HCT116 (cell line): ENCODE measurements around the gene ACSL3. TPM values are rescaled to one million over a fixed set of nuclear protein-coding genes. Genes with fewer than 3 reads are reported as not detected.

Experiments used
- ATAC-seq: fragments of 200-7000 bp; cut with Tn5 transposase; 2 replicates; pipeline ENCODE4 v1.9.1; 2020; ENCODE audit warnings: mild to moderate bottlenecking, moderate library complexity
- BruUV-seq: library from RNA; stranded (reverse); fragments of 400-500 nt; replicated peaks from 2 replicates; lab custom pipeline; 2021; lab: Mats Ljungman, UMichigan
- CTCF ChIA-PET: fragments of 300-600 bp; sonication (Branson Sonifier 250); formaldehyde crosslinking; loops from one replicate; lab custom pipeline; 2021; ENCODE audit warnings: antibody characterized with exemption; lab: Charles Lee
- POLR2A ChIA-PET: fragments of 300-600, 350-600 bp; sonication (Branson Sonifier 250); formaldehyde crosslinking; loops from one replicate; lab custom pipeline; 2021; ENCODE audit warnings: antibody characterized with exemption; lab: Charles Lee
- RAD21 ChIA-PET, 2 experiments: fragments of 300-600 bp; sonication (Branson Sonifier 250); formaldehyde crosslinking; loops; one replicate each; lab custom pipeline; 2023; ENCODE audit warnings: low total read pairs in 2 of 2; ENCODE audit not compliant: uncharacterized antibody in 2 of 2, unreplicated experiment in 2 of 2, low non-redundant PET in 1 of 2; lab: Charles Lee
- DNase-seq: peaks from one replicate; pipeline ENCODE4 v3.0.0-alpha.2; 2010; ENCODE audit warnings: low read depth, low spot score
- H2AFZ ChIP-seq: fragments of 200-600 bp; shearing (Covaris generic), sonication (generic); 2 replicates; pipeline ENCODE4 v1.6.1; 2017; ENCODE audit warnings: low read depth, mixed run types, mixed read lengths, antibody characterized with exemption, low read length; ENCODE audit not compliant: poor library complexity, severe bottlenecking
- H3K27ac ChIP-seq: 2 replicates; pipeline ENCODE4 v1.5.1; 2012; ENCODE audit warnings: low read depth, low read length
- H3K27me3 ChIP-seq: fragments of 200-600 bp; sonication (generic); 2 replicates; pipeline ENCODE4 v1.6.1; 2016; ENCODE audit warnings: mixed run types, low read length, mixed read lengths; ENCODE audit not compliant: insufficient read depth
- H3K36me3 ChIP-seq, 2 experiments: fragments of 200-500 bp in 1 of 2; fragments of 200-600 bp in 1 of 2; sonication (Bioruptor generic) in 1 of 2; sonication (generic) in 1 of 2; 2 replicates each; pipeline versions ENCODE4 v1.5.1 to v1.6.1; 2014 to 2016; ENCODE audit warnings: low read length in 2 of 2, inconsistent platforms in 1 of 2, mixed read lengths in 1 of 2, mixed run types in 1 of 2; ENCODE audit not compliant: insufficient read depth in 2 of 2, control insufficient read depth in 1 of 2
- H3K4me1 ChIP-seq, 2 experiments: fragments of 200-600 bp in 1 of 2; sonication (generic) in 1 of 2; 2 replicates each; pipeline versions ENCODE4 v1.5.1 to v1.6.1; 2012 to 2017; ENCODE audit warnings: low read length in 2 of 2, inconsistent platforms in 1 of 2, mild to moderate bottlenecking in 1 of 2, mixed read lengths in 1 of 2, mixed run types in 1 of 2, moderate library complexity in 1 of 2; ENCODE audit not compliant: insufficient read depth in 2 of 2, control insufficient read depth in 1 of 2
- H3K4me2 ChIP-seq: fragments of 200-600 bp; sonication (generic); 2 replicates; pipeline ENCODE4 v1.6.1; 2017; ENCODE audit warnings: mixed run types, low read length, mixed read lengths
- H3K4me3 ChIP-seq, 2 experiments: fragments of 200-600 bp in 1 of 2; sonication (generic) in 1 of 2; replicated peaks in 1 of 2; 2 replicates each; pipeline ENCODE4 v1.5.1; 2011 to 2016; ENCODE audit warnings: low read length in 2 of 2, control low read depth in 1 of 2, low read depth in 1 of 2, mild to moderate bottlenecking in 1 of 2, mixed read lengths in 1 of 2, mixed run types in 1 of 2
- H3K79me2 ChIP-seq: fragments of 200-600 bp; sonication (generic); 2 replicates; pipeline ENCODE4 v1.6.1; 2017; ENCODE audit warnings: mild to moderate bottlenecking, mixed run types, low read length, moderate library complexity, mixed read lengths; ENCODE audit not compliant: insufficient read depth
- H3K9ac ChIP-seq: fragments of 200-600 bp; sonication (generic); 2 replicates; pipeline ENCODE4 v1.6.1; 2016; ENCODE audit warnings: low read length, mixed read lengths
- H3K9me2 ChIP-seq: fragments of 200-600 bp; sonication (generic), shearing (Covaris generic); 2 replicates; pipeline ENCODE4 v1.6.1; 2017; ENCODE audit warnings: mixed run types, mild to moderate bottlenecking, moderate library complexity; ENCODE audit not compliant: insufficient read depth
- H3K9me3 ChIP-seq, 2 experiments: fragments of 200-500 bp in 1 of 2; fragments of 200-600 bp in 1 of 2; sonication (Bioruptor generic) in 1 of 2; sonication (generic) in 1 of 2; 2 replicates each; pipeline ENCODE4 v1.6.1; 2014 to 2017; ENCODE audit warnings: low read length in 2 of 2, mixed read lengths in 2 of 2, inconsistent platforms in 1 of 2, low read depth in 1 of 2, mild to moderate bottlenecking in 1 of 2, mixed run types in 1 of 2, moderate library complexity in 1 of 2; ENCODE audit not compliant: control insufficient read depth in 1 of 2, insufficient read depth in 1 of 2
- H4K20me1 ChIP-seq: fragments of 200-600 bp; sonication (generic), shearing (Covaris generic); 2 replicates; pipeline ENCODE4 v1.6.1; 2017; ENCODE audit warnings: mixed run types, mild to moderate bottlenecking, moderate library complexity; ENCODE audit not compliant: insufficient read depth
- ATF3 ChIP-seq: IDR thresholded peaks from 2 replicates; pipeline ENCODE4 v1.6.1; 2012
- ELF1 ChIP-seq: IDR thresholded peaks from 2 replicates; pipeline ENCODE4 v1.6.1; 2012; ENCODE audit warnings: low read depth, borderline replicate concordance
- EZH2phosphoT487 ChIP-seq: fragments of 200-600 bp; IDR thresholded peaks from 2 replicates; pipeline ENCODE4 v1.6.1; 2018; ENCODE audit warnings: antibody characterized with exemption, borderline replicate concordance
- MAX ChIP-seq: IDR thresholded peaks from 2 replicates; pipeline ENCODE4 v1.6.1; 2012
- POLR2A ChIP-seq: IDR thresholded peaks from 2 replicates; pipeline ENCODE4 v1.7.0; 2011; ENCODE audit warnings: borderline replicate concordance; ENCODE audit not compliant: insufficient read depth, insufficient read length; ENCODE audit errors: extremely low read depth
- POLR2AphosphoS5 ChIP-seq: IDR thresholded peaks from 2 replicates; pipeline ENCODE4 v1.6.1; 2011; ENCODE audit warnings: mild to moderate bottlenecking, low read depth, low read length, moderate library complexity
- SIN3A ChIP-seq: IDR thresholded peaks from 2 replicates; pipeline ENCODE4 v1.6.1; 2012; ENCODE audit warnings: low read depth
- SP1 ChIP-seq: IDR thresholded peaks from 2 replicates; pipeline ENCODE4 v1.6.1; 2012; ENCODE audit warnings: low read depth
- SRF ChIP-seq: IDR thresholded peaks from 2 replicates; pipeline ENCODE4 v1.6.1; 2012; ENCODE audit warnings: low read depth
- TCF7L2 ChIP-seq: IDR thresholded peaks from 2 replicates; pipeline ENCODE4 v1.7.0; 2011; ENCODE audit warnings: borderline replicate concordance, inconsistent platforms; ENCODE audit not compliant: insufficient read depth, insufficient read length; ENCODE audit errors: extremely low read depth
- YY1 ChIP-seq: IDR thresholded peaks from 2 replicates; pipeline ENCODE4 v1.6.1; 2011; ENCODE audit warnings: low read length, low read depth, moderate library complexity, mild to moderate bottlenecking; ENCODE audit not compliant: insufficient replicate concordance; ENCODE audit errors: extremely low read depth
- ZFX ChIP-seq: fragments of 450-650 bp; IDR thresholded peaks from 2 replicates; pipeline ENCODE4 v1.6.1; 2017
- ZNF274 ChIP-seq: fragments of 200-500 bp; sonication (Bioruptor generic); IDR thresholded peaks from 2 replicates; pipeline ENCODE4 v1.6.1; 2014; ENCODE audit warnings: mild to moderate bottlenecking, low read depth, low read length, inconsistent platforms
- intact Hi-C: fragments of 100-400 bp; cut with micrococcal nuclease; formaldehyde crosslinking; loops from 2 replicates; pipeline ENCODE4 v1.10.0; 2022
- total RNA-seq: library from RNA; stranded (reverse); gene quantifications from one replicate; pipeline ENCODE4 v1.2.1, GENCODE V29; 2021; ENCODE audit not compliant: unreplicated experiment
- TF ChIP-seq, protein P1 (sequence below), 3 experiments: fragments of 200-600 bp in 1 of 3; sonication (generic) in 1 of 3; IDR thresholded peaks in 2 of 3; conservative IDR thresholded peaks in 1 of 3; 2 replicates each; pipeline ENCODE4 v1.5.1; 2012 to 2017; ENCODE audit warnings: low read depth in 2 of 3, low read length in 2 of 3, antibody characterized with exemption in 1 of 3, borderline replicate concordance in 1 of 3, control low read depth in 1 of 3, mild to moderate bottlenecking in 1 of 3, mixed read lengths in 1 of 3, mixed run types in 1 of 3, moderate library complexity in 1 of 3; ENCODE audit not compliant: insufficient read depth in 1 of 3

Gene ACSL3
- total RNA-seq, 1 experiment from 2014 or later, result 142 TPM

DNA sequence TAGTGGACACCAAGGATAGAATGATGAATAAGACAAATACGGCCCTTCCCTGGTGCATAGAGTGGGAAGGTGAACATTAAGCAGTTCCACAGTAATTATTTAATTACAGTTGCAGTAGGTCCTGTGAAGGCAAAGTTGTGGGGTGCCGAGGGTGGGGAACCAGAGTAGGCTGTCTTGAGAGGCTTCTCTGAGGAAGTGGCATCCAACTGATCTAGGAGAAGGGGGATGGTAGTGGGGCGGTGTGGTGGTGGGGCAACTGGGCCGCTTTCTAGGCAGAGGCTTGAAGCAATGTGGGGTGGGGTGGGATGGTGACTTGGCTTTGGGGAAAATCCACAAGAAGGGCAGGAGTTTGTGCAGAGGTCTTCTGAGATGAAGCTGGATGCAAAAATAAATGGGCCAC, 11.7 kb downstream of the ACSL3 start:
- H3K4me2 ChIP-seq, result no peak overlapping the region
- peaks cover 21% of the 10 kb centered on the region; the same call in 1 of the 2 replicates for H4K20me1 ChIP-seq
- ATAC-seq, result no peak
- TF ChIP-seq YY1, result no peak
- ChIA-PET POLR2A (no interaction called here), RAD21 (no interaction called here), CTCF (no interaction called here)
- DNase-seq, result no peak
- intact Hi-C loops, result no loop called here
- peaks cover 5 to 18% of the 10 kb centered on the region in 2 experiments for H3K4me1 ChIP-seq
- BruUV-seq, result no TSS peak
- no peak overlapping the region for H2AFZ ChIP-seq
- no peaks in the 10 kb centered on the region for H3K36me3 ChIP-seq
- H3K79me2 ChIP-seq, result peaks cover 100% of the 10 kb centered on the region
- no peak overlapping the region for H3K4me3 ChIP-seq
- no peak overlapping the region for H3K27ac ChIP-seq
- no peaks in the 10 kb centered on the region for H3K27me3 ChIP-seq
- H3K9ac ChIP-seq, result no peak overlapping the region
- no peaks in the 10 kb centered on the region for H3K9me2 ChIP-seq
- no peaks in the 10 kb centered on the region for H3K9me3 ChIP-seq

DNA sequence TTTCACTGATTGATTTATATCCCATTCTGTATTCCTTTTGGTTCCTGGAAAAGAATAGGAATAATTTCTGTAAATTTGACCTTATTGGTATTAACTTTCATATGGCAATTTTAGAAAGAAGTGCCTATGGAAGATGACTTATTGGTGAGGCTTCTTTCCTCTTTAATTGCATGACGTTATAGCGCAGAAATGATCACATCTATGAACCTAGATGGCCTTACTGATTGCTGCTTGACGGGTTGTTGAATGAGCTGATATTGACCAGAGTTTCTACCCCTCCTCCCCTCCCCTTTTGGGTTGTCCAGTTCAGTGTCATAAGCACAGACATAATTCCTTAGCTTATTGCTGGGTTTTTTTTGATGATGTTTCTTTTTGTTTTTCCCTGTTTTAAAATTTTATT, 14.6 kb downstream of the ACSL3 start:
- BruUV-seq, result no TSS peak
- TF ChIP-seq ATF3, result no peak
- no peak for TF ChIP-seq MAX
- no peak for TF ChIP-seq ZNF274
- no peak for TF ChIP-seq SRF
- TF ChIP-seq POLR2A, result no peak
- no peak for TF ChIP-seq EZH2phosphoT487
- TF ChIP-seq TCF7L2, result no peak
- TF ChIP-seq, protein P1, sequence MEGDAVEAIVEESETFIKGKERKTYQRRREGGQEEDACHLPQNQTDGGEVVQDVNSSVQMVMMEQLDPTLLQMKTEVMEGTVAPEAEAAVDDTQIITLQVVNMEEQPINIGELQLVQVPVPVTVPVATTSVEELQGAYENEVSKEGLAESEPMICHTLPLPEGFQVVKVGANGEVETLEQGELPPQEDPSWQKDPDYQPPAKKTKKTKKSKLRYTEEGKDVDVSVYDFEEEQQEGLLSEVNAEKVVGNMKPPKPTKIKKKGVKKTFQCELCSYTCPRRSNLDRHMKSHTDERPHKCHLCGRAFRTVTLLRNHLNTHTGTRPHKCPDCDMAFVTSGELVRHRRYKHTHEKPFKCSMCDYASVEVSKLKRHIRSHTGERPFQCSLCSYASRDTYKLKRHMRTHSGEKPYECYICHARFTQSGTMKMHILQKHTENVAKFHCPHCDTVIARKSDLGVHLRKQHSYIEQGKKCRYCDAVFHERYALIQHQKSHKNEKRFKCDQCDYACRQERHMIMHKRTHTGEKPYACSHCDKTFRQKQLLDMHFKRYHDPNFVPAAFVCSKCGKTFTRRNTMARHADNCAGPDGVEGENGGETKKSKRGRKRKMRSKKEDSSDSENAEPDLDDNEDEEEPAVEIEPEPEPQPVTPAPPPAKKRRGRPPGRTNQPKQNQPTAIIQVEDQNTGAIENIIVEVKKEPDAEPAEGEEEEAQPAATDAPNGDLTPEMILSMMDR (IDR thresholded peaks at IDR 0.05 in 2 of 3, conservative IDR thresholded peaks at IDR 0.05 in 1 of 3; ENCODE audit: borderline replicate concordance in 1 of 3, insufficient read depth in 1 of 3, low read depth in 2 of 3, low read length in 2 of 3), result no peak
- no peak for TF ChIP-seq ELF1
- no peak for TF ChIP-seq POLR2AphosphoS5
- TF ChIP-seq SP1, result no peak
- TF ChIP-seq ZFX, result no peak
- TF ChIP-seq SIN3A, result no peak
- no peaks in the 10 kb centered on the region for H3K9me2 ChIP-seq
- H3K79me2 ChIP-seq, result peaks cover 100% of the 10 kb centered on the region
- H3K4me3 ChIP-seq, result no peak overlapping the region
- RAD21 ChIA-PET, result no interaction called here
- ATAC-seq, result no peak
- intact Hi-C loops, result no loop called here
- no peak overlapping the region for H3K27ac ChIP-seq
- no peak overlapping the region for H2AFZ ChIP-seq
- no peaks in the 10 kb centered on the region for H3K27me3 ChIP-seq
- H3K9me3 ChIP-seq, result no peaks in the 10 kb centered on the region
- no peak for DNase-seq
- CTCF ChIA-PET, result interaction anchor here (1.0 to 2.2 kb wide), 2 partner anchors 28 to 185 kb away, joined by 3 to 4 read pairs; no protein-coding TSS in a partner anchor
- peaks cover 29 to 42% of the 10 kb centered on the region in 2 experiments for H3K4me1 ChIP-seq
- peaks cover 35% of the 10 kb centered on the region; the same call in 1 of the 2 replicates for H4K20me1 ChIP-seq
- H3K4me2 ChIP-seq, result no peak overlapping the region
- no peaks in the 10 kb centered on the region for H3K36me3 ChIP-seq
- no peak overlapping the region for H3K9ac ChIP-seq
- POLR2A ChIA-PET, result no interaction called here
